GM21390 (cell line): ENCODE data around the gene TAS2R60.
A peak's percentile ranks its signal among the peaks of the same experiment; 100 is the strongest.
"Not testable (repeated sequence)": the region's sequence is repeated elsewhere in the genome, so short reads cannot be mapped to it uniquely, and the experiment has no call there.

Source experiments
- ATAC-seq: cut with Tn5 transposase; IDR thresholded peaks from one replicate; pipeline ENCODE4 v1.9.1; 2021; ENCODE audit not compliant: unreplicated experiment

TAS2R60 gene

GRCh38 chr7:143410521-143411004 lies 32.7 kb upstream of the TAS2R60 start:
- ATAC-seq, result no peak

- no peak for ATAC-seq
Observed at GRCh38 chr7:143411976-143412708, 31.1 kb upstream of the TAS2R60 start.

- ATAC-seq, result no peak
Observed at GRCh38 chr7:143413123-143413522, 30.1 kb upstream of the TAS2R60 start.

GRCh38 chr7:143415209-143415608 lies 28.0 kb upstream of the TAS2R60 start:
- ATAC-seq, result not testable (repeated sequence)

GRCh38 chr7:143415742-143416397 lies 27.4 kb upstream of the TAS2R60 start:
- no peak for ATAC-seq

- ATAC-seq, result peak; percentile 75
Observed at GRCh38 chr7:143416565-143417149, 26.6 kb upstream of the TAS2R60 start.

GRCh38 chr7:143417734-143418383 lies 25.4 kb upstream of the TAS2R60 start:
- ATAC-seq, result no peak

- no peak for ATAC-seq
Observed at GRCh38 chr7:143418681-143419458, 24.4 kb upstream of the TAS2R60 start.

GRCh38 chr7:143419880-143420279 lies 23.4 kb upstream of the TAS2R60 start:
- no peak for ATAC-seq

- not testable (repeated sequence) for ATAC-seq
Observed at GRCh38 chr7:143420624-143421023, 22.6 kb upstream of the TAS2R60 start.

- no peak for ATAC-seq
Observed at GRCh38 chr7:143422033-143422432, 21.2 kb upstream of the TAS2R60 start.

- ATAC-seq, result not testable (repeated sequence)
Observed at GRCh38 chr7:143424476-143424875, 18.8 kb upstream of the TAS2R60 start.

- no peak for ATAC-seq
Observed at GRCh38 chr7:143426479-143427142, 16.6 kb upstream of the TAS2R60 start.

GRCh38 chr7:143429770-143430698 lies 13.2 kb upstream of the TAS2R60 start:
- no peak for ATAC-seq

GRCh38 chr7:143431109-143431508 lies 12.1 kb upstream of the TAS2R60 start:
- ATAC-seq, result no peak

- ATAC-seq, result no peak
Observed at GRCh38 chr7:143433759-143434158, 9.5 kb upstream of the TAS2R60 start.

GRCh38 chr7:143434660-143435059 lies 8.6 kb upstream of the TAS2R60 start:
- no peak for ATAC-seq

- ATAC-seq, result no peak
Observed at GRCh38 chr7:143435266-143435665, 8.0 kb upstream of the TAS2R60 start.

- peak; percentile 76 for ATAC-seq
Observed at GRCh38 chr7:143436325-143436946, 6.8 kb upstream of the TAS2R60 start.
